H1 (cell line): ENCODE results near the gene CCDC15.

Source experiments
- GABPA ChIP-seq: IDR thresholded peaks from 2 replicates; pipeline ENCODE4 v1.6.1; 2011; ENCODE audit warnings: mild to moderate bottlenecking, low read length, moderate library complexity, borderline replicate concordance; ENCODE audit not compliant: insufficient read depth
- TF ChIP-seq, protein P1 (sequence below), 3 experiments: IDR thresholded peaks; 1 replicate in 2 of 3; 2 replicates in 1 of 3; pipeline versions ENCODE4 v1.5.1 to v1.6.1; 2011; ENCODE audit warnings: low read length in 3 of 3, mild to moderate bottlenecking in 3 of 3, inconsistent platforms in 2 of 3, low read depth in 1 of 3, moderate library complexity in 1 of 3; ENCODE audit not compliant: insufficient read depth in 1 of 3; ENCODE audit errors: control extremely low read depth in 1 of 3
- TF ChIP-seq, protein P2 (sequence below): IDR thresholded peaks from 2 replicates; pipeline ENCODE4 v1.6.1; 2012; ENCODE audit warnings: inconsistent platforms

- no peak for TF ChIP-seq GABPA
- TF ChIP-seq, protein P1, sequence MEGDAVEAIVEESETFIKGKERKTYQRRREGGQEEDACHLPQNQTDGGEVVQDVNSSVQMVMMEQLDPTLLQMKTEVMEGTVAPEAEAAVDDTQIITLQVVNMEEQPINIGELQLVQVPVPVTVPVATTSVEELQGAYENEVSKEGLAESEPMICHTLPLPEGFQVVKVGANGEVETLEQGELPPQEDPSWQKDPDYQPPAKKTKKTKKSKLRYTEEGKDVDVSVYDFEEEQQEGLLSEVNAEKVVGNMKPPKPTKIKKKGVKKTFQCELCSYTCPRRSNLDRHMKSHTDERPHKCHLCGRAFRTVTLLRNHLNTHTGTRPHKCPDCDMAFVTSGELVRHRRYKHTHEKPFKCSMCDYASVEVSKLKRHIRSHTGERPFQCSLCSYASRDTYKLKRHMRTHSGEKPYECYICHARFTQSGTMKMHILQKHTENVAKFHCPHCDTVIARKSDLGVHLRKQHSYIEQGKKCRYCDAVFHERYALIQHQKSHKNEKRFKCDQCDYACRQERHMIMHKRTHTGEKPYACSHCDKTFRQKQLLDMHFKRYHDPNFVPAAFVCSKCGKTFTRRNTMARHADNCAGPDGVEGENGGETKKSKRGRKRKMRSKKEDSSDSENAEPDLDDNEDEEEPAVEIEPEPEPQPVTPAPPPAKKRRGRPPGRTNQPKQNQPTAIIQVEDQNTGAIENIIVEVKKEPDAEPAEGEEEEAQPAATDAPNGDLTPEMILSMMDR (IDR thresholded peaks at IDR 0.05; ENCODE audit: control extremely low read depth in 1 of 3, insufficient read depth in 1 of 3, low read depth in 1 of 3, low read length in 3 of 3), result no peak
- TF ChIP-seq, protein P2, sequence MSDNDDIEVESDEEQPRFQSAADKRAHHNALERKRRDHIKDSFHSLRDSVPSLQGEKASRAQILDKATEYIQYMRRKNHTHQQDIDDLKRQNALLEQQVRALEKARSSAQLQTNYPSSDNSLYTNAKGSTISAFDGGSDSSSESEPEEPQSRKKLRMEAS, result no peak
These were observed 101.2 kb downstream of the CCDC15 start for GRCh38 chr11:125055107-125055715.
